Ovary (tissue), 9 donors: Measurements from ENCODE around the gene CFAP20DC. TPM values are rescaled to one million over a fixed set of nuclear protein-coding genes. Genes with fewer than 3 reads are reported as not detected.

Source experiments
- DNase-seq, 5 donors: peaks; one replicate each; pipeline ENCODE4 v3.0.0-alpha.2; 2019 to 2020
- H3K27ac ChIP-seq, 2 donors: fragments of 200-600 bp; one replicate each; pipeline versions ENCODE4 v1.5.1 to v1.8.0; 2019 to 2022
- H3K27me3 ChIP-seq: fragments of 200-600 bp; one replicate; pipeline ENCODE4 v1.8.0; 2022
- H3K36me3 ChIP-seq: fragments of 200-600 bp; sonication (generic); one replicate; pipeline ENCODE4 v1.5.1; 2019
- H3K4me1 ChIP-seq: one replicate; pipeline ENCODE4 v1.8.1; 2013; ENCODE audit warnings: mild to moderate bottlenecking, moderate library complexity; ENCODE audit not compliant: insufficient read depth
- H3K4me3 ChIP-seq: fragments of 200-600 bp; sonication (generic); one replicate; pipeline ENCODE4 v1.5.1; 2017
- H3K9me3 ChIP-seq, 2 donors: fragments of 200-600 bp in 1 of 2; sonication (generic) in 1 of 2; one replicate each; pipeline versions ENCODE4 v1.5.1 to v1.8.1; 2013 to 2019; ENCODE audit warnings: mild to moderate bottlenecking in 1 of 2, moderate library complexity in 1 of 2
- CTCF ChIP-seq, 3 donors: fragments of 450-650 bp in 2 of 3; fragments of 200-600 bp in 1 of 3; IDR thresholded peaks; one replicate each; pipeline versions ENCODE4 v1.5.1 to v1.8.0; 2016 to 2022; ENCODE audit warnings: antibody characterized with exemption in 3 of 3, mild to moderate bottlenecking in 1 of 3
- EP300 ChIP-seq: sonication (generic); formaldehyde crosslinking; IDR thresholded peaks from one replicate; pipeline ENCODE4 v1.6.1; 2017; ENCODE audit warnings: antibody characterized with exemption
- POLR2A ChIP-seq: fragments of 450-650 bp; IDR thresholded peaks from one replicate; pipeline ENCODE4 v1.6.1; 2017; ENCODE audit warnings: antibody characterized with exemption, mild to moderate bottlenecking, moderate library complexity
- WGBS, 3 donors: extraction: QIAGEN DNeasy Blood & Tissue Kit in 1 of 3; methylation state at CpG; one replicate each; pipeline versions ENCODE4 v1.1.5 to v1.1.7; 2013 to 2017; 5-methylcytosine and 5-hydroxymethylcytosine counted together
- intact Hi-C, 4 donors: fragments of 100-400 bp; cut with DNase I; formaldehyde crosslinking; loops; one replicate each; pipeline versions ENCODE4 v1.11.0 to v1.15.1; 2022 to 2023
- polyA plus RNA-seq, 2 donors: library from polyadenylated mRNA; stranded (reverse); fragments of 200-250 nt in 1 of 2; fragments of 350-450 nt in 1 of 2; fragmentation: Illumina TruSeq in 1 of 2; extraction: RNeasy Lipid Tissue Mini Kit (QIAGEN cat#74804) in 1 of 2; gene quantifications; one replicate each; pipeline ENCODE4 v1.2.3, GENCODE V29; 2013 to 2014
- total RNA-seq, 7 donors: library from RNA; depleted of rRNA in 2 of 7; stranded (reverse); fragments of >200 nt in 2 of 7; fragmentation: NEBNext Ultra II Directional in 3 of 7; extraction: Animal tissue kit (Norgen Biotek cat#: 25700) in 3 of 7; gene quantifications; one replicate each; pipeline versions ENCODE4 v1.1.0 to v1.2.4, GENCODE V29; 2016 to 2023
- donor health status: DM: no; HTN: no; CAD: no; lungs with moderate emphysema.
- donor health status: DM: no; HTN: no; CAD: no.
- donor health status: Bipolar disorder and iron deficiency.
- donor health status: DM: yes; HTN: yes; CAD: no.
- donor health status: DM: no; HTN: no; CAD: no.
- donor health status: DM: yes; HTN: yes; CAD: no.

Gene CFAP20DC
- total and polyA plus RNA-seq, 9 donors = 0.10 to 2.4 (median 0.47) TPM

- H3K4me3 ChIP-seq = no peak overlapping the region
- no peaks in the 10 kb centered on the region for H3K4me1 ChIP-seq
- H3K36me3 ChIP-seq = no peaks in the 10 kb centered on the region
- H3K27me3 ChIP-seq = no peaks in the 10 kb centered on the region
- TF ChIP-seq POLR2A = no peak
- no peak for TF ChIP-seq CTCF (IDR thresholded peaks at IDR 0.05)
- TF ChIP-seq EP300 = no peak
- intact Hi-C loops = no loop called here
- no peak overlapping the region for H3K27ac ChIP-seq
- no peak for DNase-seq
- WGBS, 3 donors = 88 to 90% (median 89%) methylated on average over 5 of the region's 5 CpGs
- H3K9me3 ChIP-seq = no peaks in the 10 kb centered on the region
Observed at GRCh38 chr3:58874248-58874741, 175.5 kb downstream of the CFAP20DC start.

GRCh38 chr3:58868097-58868779, 181.6 kb downstream of the CFAP20DC start:
- no peak for DNase-seq
- Histone ChIP-seq H3K36me3 (no peaks in the 10 kb centered on the region), H3K4me3 (no peak overlapping the region), H3K27ac (no peak overlapping the region), H3K9me3 (no peaks in the 10 kb centered on the region), H3K4me1 (no peaks in the 10 kb centered on the region), H3K27me3 (no peaks in the 10 kb centered on the region)
- TF ChIP-seq EP300 (no peak), CTCF (IDR thresholded peaks at IDR 0.05) (no peak), POLR2A (no peak)
- WGBS, 3 donors = 76 to 85% (median 82%) methylated on average over 5 of the region's 5 CpGs
- intact Hi-C loops = no loop called here

DNA sequence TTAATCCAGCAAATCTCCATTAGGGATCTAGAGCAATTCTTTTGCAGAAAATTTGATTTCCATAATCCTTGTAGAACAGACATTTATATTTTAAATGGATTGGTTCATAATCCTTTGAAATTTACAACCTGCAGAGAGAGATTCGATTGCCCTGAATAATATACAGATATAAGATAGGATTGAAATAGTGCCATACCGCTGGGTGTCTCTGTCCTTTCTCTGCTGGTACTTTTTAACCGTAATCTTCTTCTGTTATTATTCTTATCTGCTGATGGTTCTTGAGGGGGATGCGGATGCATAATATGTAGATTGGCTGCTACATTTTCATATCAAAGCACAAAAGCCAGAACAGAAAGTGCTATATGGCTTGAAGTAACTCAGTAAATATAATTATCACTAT, 182.2 kb downstream of the CFAP20DC start:
- WGBS, 3 donors = 76 to 81% (median 80%) methylated on average over 4 of the region's 4 CpGs
- intact Hi-C loops = no loop called here
- no peaks in the 10 kb centered on the region for H3K36me3 ChIP-seq
- DNase-seq = no peak
- H3K9me3 ChIP-seq = no peaks in the 10 kb centered on the region
- H3K4me3 ChIP-seq = no peak overlapping the region
- no peaks in the 10 kb centered on the region for H3K27me3 ChIP-seq
- no peak overlapping the region for H3K27ac ChIP-seq
- no peaks in the 10 kb centered on the region for H3K4me1 ChIP-seq
- TF ChIP-seq POLR2A (no peak), EP300 (no peak), CTCF (IDR thresholded peaks at IDR 0.05) (no peak)

- 52 to 55% (median 54%) methylated on average over 2 of the region's 2 CpGs for WGBS, 3 donors
- Histone ChIP-seq H3K9me3 (no peaks in the 10 kb centered on the region), H3K27me3 (no peaks in the 10 kb centered on the region), H3K4me1 (no peaks in the 10 kb centered on the region), H3K36me3 (no peaks in the 10 kb centered on the region), H3K4me3 (no peak overlapping the region), H3K27ac (no peak overlapping the region)
- intact Hi-C loops = no loop called here
- no peak for DNase-seq
- TF ChIP-seq CTCF (IDR thresholded peaks at IDR 0.05) (no peak), EP300 (no peak), POLR2A (no peak)
Observed at GRCh38 chr3:58866079-58866478, 183.7 kb downstream of the CFAP20DC start.
